Loucy (cell line): ENCODE measurements around the gene UBE2Q1.

ENCODE experiments used
- H2AFZ ChIP-seq: fragments of 200-600 bp; sonication (generic); 2 replicates; pipeline ENCODE4 v1.6.0; 2016; ENCODE audit warnings: antibody characterized with exemption, mild to moderate bottlenecking, low read length, moderate library complexity
- H3F3A ChIP-seq: fragments of 200-600 bp; 2 replicates; pipeline ENCODE4 v1.6.0; 2016; ENCODE audit warnings: antibody characterized with exemption, low read depth, mild to moderate bottlenecking
- H3K27me3 ChIP-seq: fragments of 200-600 bp; sonication (generic); 2 replicates; pipeline ENCODE4 v1.6.1; 2014; ENCODE audit warnings: low read length, mild to moderate bottlenecking; ENCODE audit not compliant: insufficient read depth, poor library complexity, severe bottlenecking
- H3K36me3 ChIP-seq: fragments of 200-600 bp; sonication (generic); 2 replicates; pipeline ENCODE4 v1.6.1; 2016; ENCODE audit warnings: low read length; ENCODE audit not compliant: insufficient read depth
- H3K4me1 ChIP-seq: fragments of 200-600 bp; sonication (generic); 2 replicates; pipeline ENCODE4 v1.5.1; 2014; ENCODE audit warnings: low read length, mild to moderate bottlenecking; ENCODE audit not compliant: insufficient read depth, poor library complexity, severe bottlenecking
- H3K4me2 ChIP-seq: fragments of 200-600 bp; sonication (generic); 2 replicates; pipeline ENCODE4 v1.6.0; 2014; ENCODE audit warnings: antibody characterized with exemption, low read length, low read depth, mild to moderate bottlenecking; ENCODE audit not compliant: poor library complexity, severe bottlenecking
- H3K4me3 ChIP-seq: fragments of 200-600 bp; sonication (generic); 2 replicates; pipeline ENCODE4 v1.5.1; 2014; ENCODE audit warnings: low read length, mild to moderate bottlenecking, mixed read lengths; ENCODE audit not compliant: poor library complexity, severe bottlenecking
- H3K79me2 ChIP-seq: fragments of 200-600 bp; sonication (generic); 2 replicates; pipeline ENCODE4 v1.6.1; 2014; ENCODE audit warnings: low read length; ENCODE audit not compliant: insufficient read depth
- H3K9ac ChIP-seq: fragments of 200-600 bp; sonication (generic); 2 replicates; pipeline ENCODE4 v1.6.0; 2014; ENCODE audit warnings: mild to moderate bottlenecking, low read depth, low read length, moderate library complexity; ENCODE audit not compliant: poor library complexity, severe bottlenecking
- H3K9me2 ChIP-seq: fragments of 200-600 bp; sonication (generic); replicated peaks from 2 replicates; pipeline ENCODE4 v1.6.1; 2016; ENCODE audit warnings: low read depth, low read length, mixed read lengths
- H3K9me3 ChIP-seq: fragments of 200-600 bp; sonication (generic); 2 replicates; pipeline ENCODE4 v1.6.1; 2014; ENCODE audit warnings: mild to moderate bottlenecking, antibody characterized with exemption, low read length, low read depth; ENCODE audit not compliant: insufficient read depth
- H4K20me1 ChIP-seq: fragments of 200-600 bp; sonication (generic); 2 replicates; pipeline ENCODE4 v1.6.0; 2014; ENCODE audit warnings: antibody characterized with exemption, low read length, mild to moderate bottlenecking; ENCODE audit not compliant: insufficient read depth, poor library complexity, severe bottlenecking
- EZH2phosphoT487 ChIP-seq: fragments of 200-600 bp; IDR thresholded peaks from 2 replicates; pipeline ENCODE4 v1.6.1; 2018; ENCODE audit warnings: antibody characterized with exemption, mild to moderate bottlenecking, moderate library complexity, borderline replicate concordance
- TF ChIP-seq, protein P1 (sequence below): fragments of 200-600 bp; sonication (generic); conservative IDR thresholded peaks from 2 replicates; pipeline ENCODE4 v1.5.1; 2014; ENCODE audit warnings: mild to moderate bottlenecking, antibody characterized with exemption, low read length

The UBE2Q1 gene

DNA sequence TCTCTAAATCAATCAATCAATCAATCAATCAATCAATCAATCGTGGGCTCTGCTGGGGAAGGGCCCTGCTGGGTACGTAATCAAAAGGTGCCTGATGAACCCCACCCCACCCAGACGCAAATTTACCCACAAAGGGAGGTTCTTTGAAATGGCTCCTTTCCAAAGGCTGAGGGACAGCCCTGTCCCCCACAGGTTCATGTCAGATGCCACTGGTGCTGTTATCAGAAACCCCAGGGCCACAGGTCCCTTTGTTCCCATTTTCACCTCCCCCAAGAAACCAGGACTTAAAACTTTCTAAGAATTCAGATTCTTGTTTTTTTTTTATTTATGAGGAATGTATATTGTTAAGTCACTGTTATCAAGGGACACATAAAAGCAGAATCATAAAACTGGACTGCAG, 23.3 kb upstream of the UBE2Q1 start:
- H3K79me2 ChIP-seq = no peaks in the 10 kb centered on the region
- H2AFZ ChIP-seq = no peak overlapping the region
- H3K4me3 ChIP-seq = no peak overlapping the region
- H3K4me1 ChIP-seq = no peaks in the 10 kb centered on the region
- no peak for TF ChIP-seq EZH2phosphoT487
- TF ChIP-seq, protein P1, sequence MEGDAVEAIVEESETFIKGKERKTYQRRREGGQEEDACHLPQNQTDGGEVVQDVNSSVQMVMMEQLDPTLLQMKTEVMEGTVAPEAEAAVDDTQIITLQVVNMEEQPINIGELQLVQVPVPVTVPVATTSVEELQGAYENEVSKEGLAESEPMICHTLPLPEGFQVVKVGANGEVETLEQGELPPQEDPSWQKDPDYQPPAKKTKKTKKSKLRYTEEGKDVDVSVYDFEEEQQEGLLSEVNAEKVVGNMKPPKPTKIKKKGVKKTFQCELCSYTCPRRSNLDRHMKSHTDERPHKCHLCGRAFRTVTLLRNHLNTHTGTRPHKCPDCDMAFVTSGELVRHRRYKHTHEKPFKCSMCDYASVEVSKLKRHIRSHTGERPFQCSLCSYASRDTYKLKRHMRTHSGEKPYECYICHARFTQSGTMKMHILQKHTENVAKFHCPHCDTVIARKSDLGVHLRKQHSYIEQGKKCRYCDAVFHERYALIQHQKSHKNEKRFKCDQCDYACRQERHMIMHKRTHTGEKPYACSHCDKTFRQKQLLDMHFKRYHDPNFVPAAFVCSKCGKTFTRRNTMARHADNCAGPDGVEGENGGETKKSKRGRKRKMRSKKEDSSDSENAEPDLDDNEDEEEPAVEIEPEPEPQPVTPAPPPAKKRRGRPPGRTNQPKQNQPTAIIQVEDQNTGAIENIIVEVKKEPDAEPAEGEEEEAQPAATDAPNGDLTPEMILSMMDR = no peak
- H3K9ac ChIP-seq = no peak overlapping the region
- H3K9me2 ChIP-seq = no peaks in the 10 kb centered on the region
- H3K27me3 ChIP-seq = no peaks in the 10 kb centered on the region
- no peak overlapping the region for H3K4me2 ChIP-seq
- H4K20me1 ChIP-seq = no peaks in the 10 kb centered on the region
- H3F3A ChIP-seq = no peaks in the 10 kb centered on the region
- H3K9me3 ChIP-seq = no peaks in the 10 kb centered on the region
- peaks cover 86% of the 10 kb centered on the region for H3K36me3 ChIP-seq

DNA sequence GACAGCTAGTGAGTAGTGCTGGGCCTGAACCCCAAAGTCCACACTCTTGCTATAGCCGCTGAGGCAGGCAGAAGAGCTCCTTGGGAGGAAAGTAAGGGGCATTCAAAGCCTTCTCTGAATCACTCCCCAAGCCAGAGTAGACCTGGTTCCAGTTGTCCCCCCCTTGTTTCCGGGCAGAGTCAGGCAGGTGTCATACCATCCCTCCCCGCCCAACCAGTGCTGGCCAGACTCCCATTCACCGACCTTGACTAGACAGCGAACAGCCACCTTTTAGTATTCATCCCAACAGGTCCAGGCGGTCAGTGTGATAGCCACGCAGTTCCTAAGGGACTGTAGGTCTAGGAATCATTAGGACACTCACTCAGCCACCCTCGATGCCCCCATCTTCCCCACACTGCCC, 20.9 kb upstream of the UBE2Q1 start:
- Histone ChIP-seq H3K4me1 (peaks cover 12% of the 10 kb centered on the region), H4K20me1 (no peaks in the 10 kb centered on the region)
- no peak for TF ChIP-seq EZH2phosphoT487
- TF ChIP-seq, protein P1 = no peak

DNA sequence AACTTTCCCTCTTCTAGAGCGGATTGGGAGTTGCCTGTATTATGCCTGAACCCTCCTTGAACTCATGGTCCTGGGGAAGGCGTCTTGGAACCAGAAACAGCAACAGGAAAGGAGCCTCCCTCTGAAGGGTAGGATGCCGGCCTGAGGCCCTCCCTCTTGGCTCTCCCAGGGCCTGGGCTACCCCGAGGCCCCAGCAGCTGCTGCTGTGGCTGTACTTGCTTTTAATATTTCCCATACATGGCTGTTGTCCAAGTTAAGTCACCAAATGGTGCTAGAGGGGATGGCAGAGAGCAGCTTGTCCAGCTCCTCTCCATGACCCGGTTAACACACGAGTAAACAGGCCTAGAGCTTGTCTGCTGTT, 19.6 kb upstream of the UBE2Q1 start:
- Histone ChIP-seq H3K9ac (no peak overlapping the region), H3K36me3 (peaks cover 49% of the 10 kb centered on the region; the same call in 1 of the 2 replicates), H3K4me1 (peaks cover 15% of the 10 kb centered on the region), H2AFZ (no peak overlapping the region), H3K4me3 (no peak overlapping the region), H3K9me3 (no peaks in the 10 kb centered on the region), H3K9me2 (no peaks in the 10 kb centered on the region), H3F3A (no peaks in the 10 kb centered on the region), H3K27me3 (no peaks in the 10 kb centered on the region), H3K79me2 (no peaks in the 10 kb centered on the region), H4K20me1 (no peaks in the 10 kb centered on the region), H3K4me2 (no peak overlapping the region)
- TF ChIP-seq, protein P1 = no peak
- no peak for TF ChIP-seq EZH2phosphoT487

More for the DNA sequence above, 20.9 kb upstream of the UBE2Q1 start:
- no peaks in the 10 kb centered on the region for H3K79me2 ChIP-seq
- H3K4me2 ChIP-seq = no peak overlapping the region
- H3K36me3 ChIP-seq = peaks cover 62% of the 10 kb centered on the region; the same call in 1 of the 2 replicates
- no peaks in the 10 kb centered on the region for H3K27me3 ChIP-seq
- H2AFZ ChIP-seq = no peak overlapping the region
- no peaks in the 10 kb centered on the region for H3K9me2 ChIP-seq
- H3K9me3 ChIP-seq = no peaks in the 10 kb centered on the region
- H3F3A ChIP-seq = no peaks in the 10 kb centered on the region
- H3K4me3 ChIP-seq = no peak overlapping the region
- no peak overlapping the region for H3K9ac ChIP-seq
